GM23248 (cell line): ENCODE results near the gene C2CD4C.

Experiments used
- EZH2 ChIP-seq: fragments of 200-600 bp; sonication (generic); IDR thresholded peaks from 2 replicates; pipeline ENCODE4 v1.6.1; 2018; ENCODE audit warnings: antibody characterized with exemption, mild to moderate bottlenecking; ENCODE audit not compliant: insufficient read depth, poor library complexity, severe bottlenecking
- EZH2phosphoT487 ChIP-seq: fragments of 200-600 bp; sonication (generic); IDR thresholded peaks from 2 replicates; pipeline ENCODE4 v1.6.1; 2018; ENCODE audit warnings: antibody characterized with exemption, moderate library complexity, mild to moderate bottlenecking, low read depth; ENCODE audit not compliant: insufficient read depth

DNA sequence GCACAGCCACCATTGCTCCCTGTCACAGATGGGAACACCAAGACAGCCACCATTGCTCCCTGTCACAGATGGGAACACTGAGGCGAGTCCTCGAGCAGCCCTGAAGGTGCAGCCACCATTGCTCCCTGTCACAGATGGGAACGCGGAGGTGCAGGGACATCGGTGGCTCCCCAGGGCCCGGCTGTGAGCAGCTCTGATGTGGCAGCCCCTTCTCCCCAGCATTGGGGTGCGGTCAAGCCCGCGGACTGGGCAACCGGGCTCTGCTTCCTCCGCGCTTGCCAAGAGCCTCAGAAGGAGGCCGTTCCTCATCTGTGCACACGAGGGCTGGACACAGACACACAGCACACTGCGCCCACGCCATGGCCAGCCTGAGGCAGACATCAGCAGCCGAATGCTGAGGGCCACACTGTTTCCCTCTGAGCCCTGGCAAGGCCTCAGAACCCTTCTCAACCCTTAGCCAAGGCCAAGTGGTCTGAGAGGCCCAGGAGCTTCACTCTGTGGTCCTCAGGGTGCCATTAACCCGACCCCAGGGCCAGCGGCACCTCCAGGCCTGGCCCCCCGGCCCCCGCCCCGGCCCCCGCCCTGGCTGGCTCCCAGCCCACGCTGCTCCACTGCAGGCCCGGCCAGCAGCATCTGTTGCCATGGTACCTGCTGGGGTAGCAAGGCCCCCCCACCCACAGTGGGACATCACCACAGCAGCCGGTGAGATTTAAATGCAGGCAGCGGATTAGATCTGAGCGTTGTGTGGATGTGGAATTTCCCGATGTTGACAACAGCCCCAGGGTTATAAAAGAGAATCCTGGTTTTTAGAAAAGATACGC is 18.4 kb downstream of the C2CD4C start:
- TF ChIP-seq EZH2 (no peak), EZH2phosphoT487 (no peak)
